HG03095 (cell line): Measurements from ENCODE around the gene ACAD10.
"Not testable (repeated sequence)": the region's sequence is repeated elsewhere in the genome, so short reads cannot be mapped to it uniquely, and the experiment has no call there.

Source experiments
- ATAC-seq: cut with Tn5 transposase; IDR thresholded peaks from one replicate; pipeline ENCODE4 v1.9.1; 2021; ENCODE audit warnings: moderate library complexity; ENCODE audit not compliant: unreplicated experiment

Gene ACAD10

DNA sequence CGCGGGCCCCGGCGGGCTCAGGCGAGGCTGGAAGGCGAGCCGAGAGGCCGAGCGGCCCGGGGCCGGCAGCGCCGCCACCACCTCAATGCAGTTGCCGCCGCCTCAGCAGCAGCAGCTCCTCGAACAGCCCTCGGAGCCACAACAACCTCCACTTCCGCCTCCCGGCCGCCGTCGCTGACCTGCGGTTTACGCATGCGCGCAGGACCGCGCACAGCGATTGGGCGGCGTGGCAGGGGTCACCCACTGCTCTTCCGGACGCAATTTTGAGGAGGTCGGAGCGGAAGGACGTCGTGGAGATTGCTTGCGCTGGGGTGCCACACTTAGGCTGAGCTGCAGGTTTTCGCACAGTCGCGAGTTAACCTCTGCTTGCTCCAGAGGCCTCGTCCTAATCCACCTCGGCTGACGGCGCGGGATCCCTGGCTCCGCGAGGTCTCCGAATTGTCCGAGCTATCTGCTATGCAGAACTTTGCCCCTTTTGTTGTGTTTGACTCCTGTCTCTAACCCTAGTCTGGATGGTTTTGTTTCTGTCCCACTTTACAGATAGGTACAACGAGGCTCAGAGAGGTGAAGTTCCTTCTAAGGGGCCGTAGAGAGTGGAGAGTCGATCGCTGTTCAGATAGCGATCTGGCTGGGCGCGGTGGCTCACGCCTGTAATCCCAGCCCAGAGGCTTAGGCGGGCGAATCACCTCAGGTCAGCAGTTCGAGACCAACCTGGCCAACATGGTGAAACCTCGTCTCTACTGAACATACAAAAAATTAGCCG lies at the start of gene ACAD10, which contains the start of gene BRAP:
ACAD10 (plus strand) TSS at position 243 of the 763 bp plus-strand sequence. CDS start 6,657 bp downstream, outside the sequence.
BRAP (minus strand) TSS at position 146 of the 763 bp plus-strand sequence. CDS start 164 bp downstream, outside the sequence.
- ATAC-seq = peak; percentile 79

DNA sequence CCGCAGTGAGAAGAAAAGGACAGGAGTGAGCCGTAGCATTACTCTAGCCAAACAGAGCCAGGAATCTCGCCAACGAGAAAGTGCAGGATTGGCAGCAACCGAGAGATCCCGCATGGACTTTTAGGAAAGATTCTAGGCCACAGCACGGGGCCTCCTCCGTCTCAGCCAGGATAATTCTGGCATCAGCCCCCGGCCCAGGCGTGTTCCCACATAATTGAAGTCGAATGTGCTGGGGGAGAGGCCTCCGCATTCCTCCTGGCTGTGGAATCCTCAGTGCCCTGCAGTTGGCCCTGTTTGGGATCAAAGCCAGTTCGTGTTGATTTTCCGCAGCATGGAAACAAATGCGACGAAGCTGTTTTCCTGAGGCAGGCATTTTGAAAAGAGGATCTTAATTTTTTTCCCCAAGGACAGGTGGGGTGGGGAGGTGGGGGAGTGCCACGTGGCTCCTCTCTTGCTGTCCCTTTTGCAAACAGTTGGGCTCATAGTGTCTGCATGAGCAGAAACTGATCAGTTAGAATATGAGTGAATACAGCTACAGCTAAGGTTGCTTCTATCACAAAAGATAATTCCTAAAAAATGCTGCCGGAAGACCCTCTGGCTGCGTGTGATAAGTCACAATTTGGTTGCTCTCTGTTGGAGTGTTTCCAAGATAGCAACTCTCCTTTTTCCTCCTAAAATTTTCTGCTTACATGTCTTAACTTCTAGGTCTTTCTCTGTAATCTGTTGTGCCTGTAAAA lies 49.5 kb upstream of the ACAD10 start:
- ATAC-seq = no peak

DNA sequence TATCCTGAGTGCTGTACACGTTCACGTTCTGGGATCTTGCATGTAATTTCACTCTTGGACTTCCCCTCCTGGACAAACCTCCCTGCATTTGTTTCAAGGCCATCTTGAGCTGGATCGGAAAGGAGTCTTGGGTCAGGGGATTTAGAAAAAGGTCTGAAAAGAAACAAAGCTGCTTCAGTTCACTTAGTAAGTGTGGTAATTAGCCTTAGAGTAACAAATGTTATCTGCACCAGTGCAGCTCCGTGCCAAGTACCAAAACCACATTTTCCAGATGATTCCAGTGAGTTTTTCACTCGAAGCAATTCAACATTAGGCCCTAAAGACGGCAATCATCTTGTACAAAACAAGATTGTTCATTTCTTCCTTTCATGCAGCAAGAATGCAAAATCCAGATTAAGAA lies 47.3 kb upstream of the ACAD10 start:
- ATAC-seq = no peak

DNA sequence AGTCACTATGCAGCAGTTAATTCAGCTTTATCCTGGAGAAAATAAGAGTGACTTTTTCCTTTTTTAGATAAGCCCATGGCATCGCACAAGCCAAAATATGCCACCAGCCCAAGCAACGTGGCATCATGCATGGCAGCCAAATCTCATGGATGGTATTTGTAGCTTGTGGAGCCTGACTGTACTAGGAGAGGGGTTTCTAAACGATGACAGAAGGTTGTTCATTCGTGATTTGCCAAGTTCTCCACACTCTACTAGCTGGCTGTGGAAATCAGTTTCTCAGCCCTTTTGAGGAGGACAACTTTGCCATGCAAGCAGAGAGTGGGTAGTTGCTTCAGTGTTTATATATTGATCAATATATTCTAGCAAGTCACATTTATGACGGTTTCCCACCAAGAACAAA lies 45.3 kb upstream of the ACAD10 start:
- ATAC-seq = no peak

DNA sequence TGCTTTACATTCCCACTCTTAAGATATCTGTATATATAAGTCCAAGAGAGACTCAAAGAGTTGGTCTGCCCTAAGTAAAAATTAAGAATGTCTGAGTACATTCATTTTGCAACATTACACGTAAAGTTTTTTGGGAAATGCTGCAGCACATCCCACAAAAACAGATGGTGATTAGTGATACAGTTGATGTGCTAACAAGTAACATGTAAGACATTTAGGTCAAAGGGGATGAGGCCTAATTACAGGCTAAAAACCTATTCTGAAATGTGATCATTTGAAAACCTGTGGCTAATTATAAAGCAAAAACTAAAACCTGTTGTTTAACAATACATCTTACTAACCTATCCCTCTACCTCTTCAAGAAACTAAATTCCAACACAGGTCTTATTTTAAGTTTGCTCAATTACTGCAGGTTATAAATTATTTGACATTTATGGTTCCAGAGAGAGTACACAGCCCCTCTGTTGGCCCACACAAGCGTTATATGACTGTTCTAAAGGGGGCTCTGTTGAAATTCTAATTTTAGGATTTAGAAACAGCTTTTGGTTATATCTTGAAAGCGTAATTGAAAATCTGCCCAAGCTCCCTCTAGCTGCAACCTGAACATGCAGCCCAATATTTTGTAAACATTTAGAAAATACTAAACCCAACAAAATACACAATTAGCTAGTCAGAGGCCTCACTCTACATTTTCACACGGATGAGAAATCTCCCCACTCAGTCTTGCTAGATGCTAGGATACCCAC lies 43.0 kb upstream of the ACAD10 start:
- ATAC-seq = no peak

DNA sequence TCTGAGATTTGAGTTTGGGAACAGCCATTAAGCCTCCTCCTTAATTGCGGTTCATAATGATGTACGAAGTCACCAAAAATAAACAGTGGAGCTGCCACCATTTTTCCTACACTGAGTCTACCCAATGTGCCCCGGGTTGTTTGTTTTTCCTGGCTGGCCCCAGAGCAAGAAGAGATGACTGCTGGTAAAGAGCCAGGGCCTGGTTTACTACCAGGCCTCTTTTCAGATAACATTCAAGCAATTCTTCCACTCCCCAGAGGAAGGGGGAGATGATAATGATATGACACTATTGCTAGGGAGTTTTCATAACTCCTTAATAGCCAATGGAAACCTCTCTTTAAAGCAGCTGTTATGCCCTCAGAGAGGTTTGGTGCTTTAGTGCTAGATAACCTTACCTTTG lies 42.4 kb upstream of the ACAD10 start:
- no peak for ATAC-seq

DNA sequence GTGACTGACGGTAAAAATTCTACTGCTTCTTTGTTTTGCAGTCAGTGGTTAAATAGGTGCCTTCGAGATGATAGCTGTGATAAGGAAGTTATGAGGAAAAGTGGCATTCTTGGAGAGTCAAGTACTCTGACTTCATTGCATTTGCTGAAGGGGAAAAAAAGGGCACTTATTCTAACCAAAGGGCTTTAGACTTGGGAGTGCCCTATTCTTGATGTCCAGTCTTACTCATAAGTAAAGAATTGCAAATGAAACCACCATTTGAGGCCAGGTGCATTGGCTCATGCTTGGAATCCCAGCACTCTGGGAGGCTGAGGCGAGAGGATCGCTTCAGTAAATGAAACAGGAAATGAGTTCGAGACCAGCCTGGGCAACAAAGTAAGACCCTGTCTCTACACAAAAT lies 40.4 kb upstream of the ACAD10 start:
- no peak for ATAC-seq

DNA sequence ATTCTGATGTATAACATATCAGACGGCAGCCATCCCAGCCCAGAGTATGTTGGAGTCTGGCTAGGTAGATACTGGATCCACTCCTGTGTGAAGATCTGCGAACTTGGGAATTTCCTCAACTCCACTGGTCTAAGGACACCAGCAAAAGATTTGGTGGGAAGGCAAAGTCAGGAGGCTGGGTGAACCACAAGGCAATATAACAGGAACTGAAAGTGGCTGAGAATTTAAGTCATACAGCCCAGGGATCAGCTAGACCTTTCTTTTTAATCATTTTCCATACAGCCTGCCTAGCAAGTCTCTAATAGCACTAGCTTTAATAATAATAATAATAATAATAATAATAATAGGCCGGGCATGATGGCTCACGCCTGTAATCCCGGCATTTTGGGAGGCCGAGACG lies 34.9 kb upstream of the ACAD10 start:
- no peak for ATAC-seq

DNA sequence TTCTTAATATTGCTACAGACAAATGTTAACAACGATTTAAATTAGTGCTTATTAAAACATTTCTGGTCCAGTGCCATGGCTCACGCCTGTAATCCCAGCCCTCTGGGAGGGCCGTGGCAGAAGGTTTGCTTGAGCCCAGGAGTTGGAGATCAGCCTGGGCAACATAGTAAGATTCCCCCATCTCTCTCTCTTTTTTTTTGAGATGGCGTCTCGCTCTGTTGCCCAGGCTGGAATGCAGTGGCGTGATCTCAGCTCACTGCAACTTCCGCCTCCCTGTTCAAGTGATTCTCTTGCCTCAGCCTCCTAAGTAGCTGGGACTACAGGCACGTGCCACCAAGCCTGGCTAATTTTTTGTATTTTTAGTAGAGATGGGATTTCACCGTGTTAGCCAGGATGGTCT lies 33.3 kb upstream of the ACAD10 start:
- not testable (repeated sequence) for ATAC-seq

DNA sequence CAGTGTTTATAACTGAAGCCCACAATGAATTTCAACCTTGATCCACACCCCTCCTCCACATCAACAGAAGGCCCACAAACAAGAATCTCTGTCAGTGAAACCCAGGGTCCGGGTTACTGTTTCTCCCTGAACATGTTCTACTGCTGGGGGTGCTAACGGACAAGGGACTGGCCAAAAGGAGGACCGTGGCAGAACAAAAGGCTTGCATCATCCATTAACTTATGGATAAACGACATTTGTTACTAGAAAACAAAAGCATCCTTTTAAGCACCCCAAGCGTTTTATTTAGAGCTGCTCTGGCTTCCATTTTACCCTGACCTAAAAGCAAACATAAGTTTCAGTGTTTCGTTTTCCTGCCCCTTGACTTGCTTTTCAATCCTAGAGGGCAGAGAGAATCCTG lies 32.3 kb upstream of the ACAD10 start:
- ATAC-seq = no peak

DNA sequence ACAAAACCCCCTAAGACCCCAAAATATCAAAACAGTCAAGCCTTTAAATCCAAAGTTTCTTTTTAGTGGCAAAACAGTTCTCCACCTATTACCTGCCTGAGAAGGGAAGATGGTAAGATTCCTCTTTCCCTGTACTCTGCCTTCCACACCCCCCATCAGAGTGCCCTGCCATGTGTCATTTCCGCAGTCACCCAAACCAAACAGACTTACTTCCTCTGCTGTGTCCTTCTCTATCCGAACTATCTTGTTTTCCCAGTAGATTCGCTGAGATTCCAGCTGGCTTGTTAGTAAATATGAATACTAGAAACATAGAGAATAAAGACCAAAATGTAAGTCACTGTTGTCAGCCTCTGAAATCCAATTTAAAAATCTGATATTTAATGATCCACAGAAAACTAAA lies 30.5 kb upstream of the ACAD10 start:
- no peak for ATAC-seq

DNA sequence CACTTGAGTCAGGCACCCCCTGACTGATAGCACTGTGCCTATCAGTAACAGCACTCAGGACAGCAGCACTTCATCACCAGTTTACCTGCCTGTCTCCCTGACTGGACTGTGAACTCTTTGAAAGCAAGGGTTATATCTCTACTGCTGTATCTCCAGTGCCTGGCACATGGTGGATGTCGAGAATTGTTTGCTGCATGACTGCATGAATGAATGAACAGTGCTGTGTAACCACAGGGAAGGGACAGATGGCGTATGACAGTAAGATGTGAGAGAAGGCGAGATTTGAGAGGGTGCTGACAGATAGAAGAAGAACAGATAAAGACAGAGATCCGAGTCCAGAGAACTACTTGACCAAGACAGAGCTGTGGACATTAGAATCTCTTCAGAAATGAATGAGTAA lies 29.8 kb upstream of the ACAD10 start:
- ATAC-seq = no peak

DNA sequence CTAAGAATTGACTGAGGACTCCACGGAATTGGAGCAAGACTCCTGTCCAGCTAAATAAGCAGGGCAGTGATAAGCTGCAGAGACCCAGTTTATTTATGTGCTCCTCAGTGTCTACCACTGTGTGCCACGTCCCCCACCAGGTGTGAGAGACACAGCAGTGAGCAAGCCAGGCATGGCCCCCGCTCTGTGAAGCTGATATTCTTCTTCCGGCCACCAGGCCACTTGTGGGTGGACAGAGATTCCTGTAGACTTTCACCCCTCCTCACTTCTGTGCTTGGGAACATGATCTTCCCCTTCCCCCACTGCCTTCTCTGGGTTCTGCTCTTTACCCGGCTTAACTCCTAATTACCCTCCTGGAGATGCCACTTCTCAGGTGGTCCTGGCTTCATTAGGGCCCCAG lies 21.4 kb upstream of the ACAD10 start:
- no peak for ATAC-seq

DNA sequence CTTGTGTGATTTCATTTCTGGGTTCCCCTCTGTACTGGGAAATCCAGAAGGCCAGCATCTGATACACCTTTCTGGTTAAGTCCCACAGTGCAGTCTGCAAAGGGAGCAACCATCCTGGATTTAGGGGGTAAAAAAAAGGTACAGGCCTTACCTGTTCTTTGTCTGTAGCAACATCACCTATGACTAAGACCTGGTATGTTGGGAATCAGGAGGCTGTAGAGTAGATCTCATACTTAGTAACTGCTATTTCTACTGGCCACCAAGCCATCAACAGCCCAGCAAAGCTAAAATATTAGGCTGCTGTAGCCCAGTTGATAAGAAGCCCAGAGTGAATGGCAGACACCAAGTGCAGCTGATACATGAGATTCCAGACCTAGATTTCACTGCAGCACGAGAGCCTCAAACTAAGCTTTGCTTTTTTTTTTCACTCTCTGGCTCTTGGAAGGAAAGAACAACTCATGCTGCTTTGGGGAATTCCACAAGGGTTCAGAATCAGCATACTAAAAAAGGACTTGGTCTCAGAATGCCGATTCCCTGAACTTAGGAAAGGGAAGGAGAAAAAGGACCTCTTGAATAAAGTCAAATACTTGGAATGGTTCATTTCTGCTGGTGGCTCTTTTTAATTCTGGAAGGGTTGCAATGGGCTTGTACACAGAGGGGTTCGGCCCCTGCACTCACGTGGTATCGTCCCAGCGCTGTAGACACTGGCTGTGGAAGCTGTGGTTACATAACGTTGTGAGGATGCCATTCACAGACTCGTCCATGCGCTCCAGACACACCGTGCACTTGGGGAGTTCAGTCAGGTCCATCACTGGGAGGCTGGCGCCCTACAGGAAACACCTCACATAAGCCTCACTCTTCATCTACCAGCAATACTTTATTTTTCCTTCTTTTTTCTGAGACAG lies 20.6 kb upstream of the ACAD10 start:
- no peak for ATAC-seq

DNA sequence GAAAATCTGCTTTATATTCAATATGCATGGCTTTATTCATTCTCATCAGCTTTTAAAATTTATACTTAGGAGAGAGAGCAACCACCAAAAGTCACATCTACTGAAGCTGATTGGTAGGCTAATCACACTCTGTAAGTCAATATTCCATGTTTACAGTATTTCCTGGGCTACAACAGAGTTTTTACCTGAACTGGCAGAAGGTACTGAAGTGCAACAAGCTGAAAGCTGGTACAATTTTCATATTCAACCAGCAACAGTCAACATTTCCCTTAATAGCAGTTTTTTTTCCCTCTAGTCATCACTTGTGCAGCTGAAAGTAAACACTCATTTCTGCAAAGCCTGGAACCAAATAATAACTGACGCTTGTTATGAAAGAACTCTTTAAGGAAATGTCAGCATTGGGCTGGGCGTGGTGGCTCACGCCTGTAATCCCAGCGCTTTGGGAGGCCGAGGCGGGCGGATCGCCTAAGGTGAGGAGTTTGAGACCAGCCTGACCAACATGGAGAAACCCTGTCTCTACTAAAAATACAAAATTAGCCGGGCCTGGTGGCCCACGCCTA lies 13.0 kb upstream of the ACAD10 start:
- ATAC-seq = no peak

DNA sequence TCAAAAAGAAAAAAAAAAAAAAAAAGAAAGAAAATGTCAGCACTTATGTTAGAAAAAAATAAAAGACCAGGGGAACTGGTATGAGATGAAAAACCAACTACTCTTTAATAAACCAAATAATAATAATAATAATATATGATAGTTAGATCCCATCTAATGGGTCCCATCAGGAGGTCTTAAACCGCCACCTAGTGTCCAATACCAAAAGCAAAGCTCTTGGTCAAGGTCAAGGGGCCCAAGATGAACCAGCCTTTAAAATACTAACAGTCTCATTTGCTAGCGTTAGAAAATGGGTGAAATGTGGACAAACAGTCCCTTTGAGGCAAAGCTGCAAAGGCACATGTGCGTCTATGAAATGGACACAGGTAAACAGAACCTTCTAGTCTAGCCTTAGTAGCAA lies 12.3 kb upstream of the ACAD10 start:
- no peak for ATAC-seq

DNA sequence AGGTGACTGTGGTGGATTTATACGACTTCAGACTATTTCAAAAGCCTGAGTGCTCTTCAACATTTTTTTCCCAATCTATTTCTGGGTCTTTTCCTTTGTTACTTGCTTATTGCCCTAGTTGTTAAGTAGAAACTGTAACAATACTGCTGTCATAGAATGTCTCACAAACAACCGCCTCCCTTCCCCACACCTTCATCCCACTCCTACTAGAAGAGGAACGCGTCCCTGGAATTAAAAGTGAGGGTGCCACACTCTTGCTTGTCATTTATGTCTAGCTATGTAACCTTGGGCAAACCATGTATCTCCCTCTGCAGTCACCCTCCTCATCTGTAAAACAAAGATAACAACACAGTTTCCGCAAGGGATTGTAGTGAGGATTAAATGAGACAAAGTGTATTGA lies 8.7 kb upstream of the ACAD10 start:
- no peak for ATAC-seq

DNA sequence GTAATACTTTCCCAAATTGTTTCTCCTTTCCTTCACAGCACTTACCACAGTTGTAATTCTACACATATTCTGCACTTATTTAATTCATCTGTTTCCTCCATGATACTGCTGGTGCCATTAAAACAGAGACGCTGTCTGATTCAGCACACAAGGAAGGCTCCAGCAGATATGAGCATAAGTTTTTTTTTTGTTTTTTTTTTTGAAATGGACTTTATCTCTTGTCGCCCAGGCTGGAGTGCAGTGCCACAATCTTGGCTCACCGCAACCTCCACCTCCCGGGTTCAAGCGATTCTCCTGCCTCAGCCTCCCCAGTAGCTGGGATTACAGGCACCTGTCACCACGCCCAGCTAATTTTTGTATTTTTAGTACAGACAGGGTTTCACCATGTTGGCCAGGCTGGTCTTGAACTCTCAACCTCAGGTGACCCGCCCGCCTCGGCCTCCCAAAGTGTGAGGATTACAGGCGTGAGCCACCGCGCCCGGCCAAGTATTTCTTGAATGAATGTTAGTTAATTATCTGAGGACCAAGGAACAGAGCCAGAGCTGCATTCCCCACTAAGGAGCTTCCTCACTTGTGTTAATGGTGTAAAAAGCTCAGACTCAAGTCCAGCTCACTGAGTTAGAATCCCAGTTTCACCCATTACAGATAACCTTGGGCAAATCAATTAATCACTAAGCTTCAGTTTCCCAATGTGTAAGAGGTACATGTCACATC lies 1.2 kb upstream of the ACAD10 start:
- ATAC-seq = not testable (repeated sequence)

DNA sequence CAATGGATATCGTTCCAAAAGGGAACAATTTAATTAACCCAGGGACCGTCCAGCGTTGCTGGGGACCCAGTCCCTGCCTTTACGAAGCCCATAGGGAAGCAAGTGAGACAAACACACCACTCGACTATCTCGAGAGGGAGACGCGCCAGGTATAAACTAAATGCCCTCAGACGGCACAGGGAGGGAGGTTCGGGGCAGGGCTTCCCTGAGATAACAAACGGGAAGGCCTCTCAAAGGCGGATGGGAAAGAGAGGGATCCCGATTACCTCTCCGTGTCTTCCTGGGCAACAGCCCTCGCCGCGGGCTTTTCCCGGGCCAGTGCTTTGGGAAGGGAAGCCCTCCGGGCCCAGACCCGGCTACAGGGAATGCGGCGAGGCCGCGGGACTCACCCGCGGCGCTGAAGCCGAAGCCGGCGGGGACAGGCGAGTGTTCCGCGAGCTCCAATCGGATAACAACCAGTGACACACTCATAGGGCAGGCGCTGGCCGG lies 487 bp upstream of the ACAD10 start:
- ATAC-seq = no peak
